SIG-M5 treated with dmso at 0.1 percent for 504 hours (cell line): ENCODE measurements around the gene PSME1.

Source experiments
- DNase-seq: peaks from one replicate; lab custom pipeline; 2025; ENCODE audit not compliant: unreplicated experiment; lab: John Stamatoyannopoulos, UW

The PSME1 gene

DNA sequence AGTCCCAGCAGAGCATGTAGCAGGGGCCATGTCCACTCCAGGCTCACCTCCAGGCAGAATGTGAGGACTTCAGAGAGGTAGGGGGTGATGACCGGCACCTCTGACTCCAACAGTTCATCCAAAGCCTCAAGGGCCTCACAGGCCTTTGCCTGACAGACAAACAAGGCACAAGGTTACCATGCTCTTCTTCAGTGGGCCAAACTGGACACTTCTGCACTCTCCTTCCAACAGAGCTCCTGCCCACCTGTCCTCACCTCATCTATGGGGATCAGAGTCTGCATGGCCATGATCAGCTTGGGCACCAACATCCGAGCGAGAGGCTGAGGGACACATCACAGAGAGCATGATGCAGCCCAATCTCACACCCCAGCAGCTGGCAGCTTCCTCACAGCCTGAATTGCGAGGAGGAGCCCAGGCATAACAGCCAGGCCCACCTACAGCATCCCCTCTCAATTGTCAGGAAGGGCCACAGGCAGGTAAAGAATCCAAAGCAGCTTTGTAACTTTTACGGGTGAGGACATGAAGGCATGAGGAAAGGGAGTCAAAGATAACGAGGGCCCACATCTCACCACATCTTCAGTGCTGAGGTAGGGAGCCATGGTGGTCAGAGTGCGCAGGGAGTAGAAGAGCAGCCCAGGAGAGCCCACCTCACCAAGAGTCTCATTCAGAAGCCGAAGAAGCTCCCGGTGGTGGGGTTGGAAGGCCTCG is 51.0 kb downstream of the PSME1 start:
- DNase-seq, result no peak

DNA sequence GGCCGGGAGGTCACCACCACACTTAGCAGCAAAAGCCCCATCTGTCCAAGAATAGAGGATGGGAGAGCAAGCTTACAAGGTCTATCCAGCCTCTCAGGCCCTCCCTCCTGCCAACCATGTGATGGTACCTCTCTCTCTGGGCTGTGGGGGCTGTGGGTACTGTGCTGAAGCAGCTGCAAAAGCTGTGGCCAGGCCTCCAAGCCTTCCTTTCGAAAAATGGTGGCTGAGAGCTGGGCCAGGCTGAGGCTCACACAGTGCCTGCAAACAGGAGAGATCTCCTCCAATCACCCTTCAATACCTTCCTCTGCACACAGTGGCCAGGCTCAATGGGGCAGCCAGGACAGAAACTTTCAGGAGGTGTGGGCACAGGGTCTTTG is 51.5 kb downstream of the PSME1 start:
- DNase-seq, result no peak
